Measurements from ENCODE around the gene SLC23A2.
"Not testable (repeated sequence)": the region's sequence is repeated elsewhere in the genome, so short reads cannot be mapped to it uniquely, and the experiment has no call there.

SLC23A2 gene

DNA sequence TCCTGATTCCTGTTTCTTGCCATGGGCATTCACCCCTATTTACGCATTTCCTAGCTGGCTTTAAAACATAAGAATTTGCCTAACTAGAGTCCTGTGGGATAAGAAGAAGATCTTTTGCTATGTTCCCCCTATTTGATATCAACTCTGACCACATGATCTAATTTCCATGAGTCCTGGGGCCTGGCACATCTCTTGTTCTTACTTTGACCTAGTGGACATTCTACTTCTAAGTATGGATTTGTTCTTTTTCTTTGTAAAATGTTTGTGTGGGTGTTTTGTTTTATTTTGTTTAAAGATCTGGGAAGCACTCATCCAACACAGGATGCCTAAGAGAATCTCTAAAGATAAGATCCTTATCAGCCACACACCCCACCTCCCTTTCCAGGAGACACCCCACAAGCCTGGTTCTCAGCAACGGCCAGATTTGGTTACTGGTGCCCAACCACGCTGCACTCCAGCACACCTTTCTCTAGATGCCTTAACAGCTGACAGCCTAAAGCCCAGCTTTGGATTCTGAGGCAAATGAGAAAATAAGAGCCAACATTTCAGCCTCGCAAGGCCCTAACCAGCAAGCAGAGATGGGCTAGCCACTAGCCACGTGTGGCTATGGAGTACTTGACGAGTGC lies 74.7 kb downstream of the SLC23A2 start:
- ChIA-PET POLR2A (no interaction called here), CTCF (interaction anchor here (0.7 kb wide), 1 partner anchor 17 kb away, joined by 3 read pairs; no protein-coding TSS in a partner anchor)
- DNase-seq (ENCODE audit: extremely low spot score), result no peak
- TF ChIP-seq, protein P1, sequence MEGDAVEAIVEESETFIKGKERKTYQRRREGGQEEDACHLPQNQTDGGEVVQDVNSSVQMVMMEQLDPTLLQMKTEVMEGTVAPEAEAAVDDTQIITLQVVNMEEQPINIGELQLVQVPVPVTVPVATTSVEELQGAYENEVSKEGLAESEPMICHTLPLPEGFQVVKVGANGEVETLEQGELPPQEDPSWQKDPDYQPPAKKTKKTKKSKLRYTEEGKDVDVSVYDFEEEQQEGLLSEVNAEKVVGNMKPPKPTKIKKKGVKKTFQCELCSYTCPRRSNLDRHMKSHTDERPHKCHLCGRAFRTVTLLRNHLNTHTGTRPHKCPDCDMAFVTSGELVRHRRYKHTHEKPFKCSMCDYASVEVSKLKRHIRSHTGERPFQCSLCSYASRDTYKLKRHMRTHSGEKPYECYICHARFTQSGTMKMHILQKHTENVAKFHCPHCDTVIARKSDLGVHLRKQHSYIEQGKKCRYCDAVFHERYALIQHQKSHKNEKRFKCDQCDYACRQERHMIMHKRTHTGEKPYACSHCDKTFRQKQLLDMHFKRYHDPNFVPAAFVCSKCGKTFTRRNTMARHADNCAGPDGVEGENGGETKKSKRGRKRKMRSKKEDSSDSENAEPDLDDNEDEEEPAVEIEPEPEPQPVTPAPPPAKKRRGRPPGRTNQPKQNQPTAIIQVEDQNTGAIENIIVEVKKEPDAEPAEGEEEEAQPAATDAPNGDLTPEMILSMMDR (IDR thresholded peaks at IDR 0.05; ENCODE audit: control extremely low read depth, extremely low read depth, low read depth, missing control alignments), result no peak

DNA sequence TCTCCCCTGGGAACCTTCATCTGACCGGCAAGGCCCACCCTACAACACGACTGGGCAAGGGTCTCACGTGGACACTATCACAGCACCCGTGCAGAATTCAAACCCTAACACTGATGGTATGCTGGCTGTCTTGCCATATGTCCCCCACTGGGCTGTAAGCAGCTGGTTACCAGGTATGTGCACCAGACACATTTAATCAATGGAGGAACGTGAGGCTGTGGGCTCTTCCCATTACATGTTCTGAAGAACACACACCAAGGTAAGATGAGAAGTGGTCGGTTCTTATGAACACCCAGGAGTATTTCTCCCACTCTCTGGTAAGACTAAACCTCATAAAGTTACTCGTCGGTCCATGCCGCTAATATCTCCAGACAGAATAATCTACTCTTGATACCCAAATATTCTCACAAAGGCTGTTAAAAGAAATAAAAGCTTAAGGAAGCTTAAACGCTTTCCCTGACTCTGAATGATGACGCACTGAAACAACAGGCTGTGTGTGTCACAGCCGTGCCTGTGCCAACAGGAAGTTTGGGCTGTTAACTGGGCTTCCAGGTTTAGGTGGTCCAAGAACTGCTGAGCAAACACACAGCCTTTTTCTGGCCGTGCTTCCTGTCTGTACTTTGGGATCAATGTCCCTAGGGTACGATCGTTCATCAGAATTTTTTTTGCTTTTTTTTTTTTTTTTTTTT lies 75.3 kb downstream of the SLC23A2 start:
- POLR2A ChIA-PET, result no interaction called here
- CTCF ChIA-PET, result interaction anchor here (1.0 kb wide), 1 partner anchor 30 kb away, joined by 3 read pairs; no protein-coding TSS in a partner anchor
- DNase-seq (ENCODE audit: extremely low spot score), result no peak
- TF ChIP-seq, protein P1 (IDR thresholded peaks at IDR 0.05; ENCODE audit: control extremely low read depth, extremely low read depth, low read depth, missing control alignments), result no peak

DNA sequence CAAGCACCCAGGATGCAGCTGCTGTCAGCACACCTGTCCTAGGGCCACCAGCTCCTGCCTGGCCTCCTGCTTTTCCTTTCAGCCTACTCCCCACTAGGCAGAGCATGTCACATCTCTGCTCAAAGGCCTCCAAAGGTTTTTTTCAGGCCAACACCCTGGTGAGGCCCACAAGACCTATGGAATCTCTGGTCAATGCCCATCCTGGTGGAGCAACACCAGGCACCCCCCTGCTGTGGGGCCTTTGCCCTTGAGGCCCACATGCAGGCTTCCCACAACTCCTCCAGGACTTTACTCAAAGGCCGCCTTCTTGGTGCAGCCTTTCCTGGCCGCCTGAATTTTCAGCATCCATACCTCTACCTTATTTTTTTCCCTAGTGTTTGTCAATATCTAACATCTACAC lies 76.9 kb downstream of the SLC23A2 start:
- DNase-seq (ENCODE audit: extremely low spot score), result no peak
- POLR2A ChIA-PET, result no interaction called here
- CTCF ChIA-PET, result no interaction called here
- TF ChIP-seq, protein P1 (IDR thresholded peaks at IDR 0.05; ENCODE audit: control extremely low read depth, extremely low read depth, low read depth, missing control alignments), result no peak

DNA sequence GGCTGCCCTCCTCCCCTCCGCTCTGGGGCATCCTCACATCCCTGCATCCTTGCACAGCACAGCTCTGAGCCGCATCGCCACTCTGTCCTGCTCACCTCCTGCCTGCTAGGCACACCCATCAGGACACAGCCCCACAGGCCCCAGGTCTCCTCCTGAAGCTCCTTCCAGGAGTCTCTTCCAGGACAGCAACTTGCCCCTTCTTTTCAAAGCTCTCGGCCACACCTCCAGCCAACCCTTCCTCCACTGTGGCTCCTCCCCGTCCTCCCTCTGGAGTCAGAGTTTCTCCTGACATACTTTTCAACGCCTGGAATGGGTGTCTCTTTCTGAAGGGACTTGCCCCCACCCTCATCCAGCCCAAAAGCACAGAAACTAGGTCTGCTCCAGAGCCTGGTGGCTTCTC lies 77.3 kb downstream of the SLC23A2 start:
- no peak for DNase-seq (ENCODE audit: extremely low spot score)
- TF ChIP-seq, protein P1 (IDR thresholded peaks at IDR 0.05; ENCODE audit: control extremely low read depth, extremely low read depth, low read depth, missing control alignments), result no peak
- ChIA-PET POLR2A (no interaction called here), CTCF (no interaction called here)

DNA sequence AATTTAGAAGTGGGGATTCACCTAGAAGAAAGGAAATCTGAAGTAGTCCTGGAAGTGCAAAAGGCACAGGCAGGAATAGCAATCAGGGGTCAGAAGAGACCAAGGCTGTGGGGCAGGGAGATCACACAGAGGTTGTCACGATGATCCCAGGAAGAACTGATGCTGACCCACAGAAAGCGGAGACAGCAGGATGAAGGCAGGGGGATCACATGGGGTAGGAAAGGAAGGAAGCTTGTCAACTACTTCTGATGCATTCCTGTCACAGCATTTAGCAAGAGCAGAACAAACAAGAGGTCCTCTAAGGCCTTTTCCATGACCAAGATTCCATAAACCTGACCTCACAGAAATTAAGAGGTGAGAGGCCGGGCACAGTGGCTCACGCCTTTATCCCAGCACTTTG lies 79.1 kb downstream of the SLC23A2 start:
- ChIA-PET CTCF (interaction anchor here (1.7 kb wide), 1 partner anchor 8 kb away, joined by 4 read pairs; no protein-coding TSS in a partner anchor), POLR2A (no interaction called here)
- no peak for DNase-seq (ENCODE audit: extremely low spot score)
- TF ChIP-seq, protein P1 (IDR thresholded peaks at IDR 0.05; ENCODE audit: control extremely low read depth, extremely low read depth, low read depth, missing control alignments), result no peak

DNA sequence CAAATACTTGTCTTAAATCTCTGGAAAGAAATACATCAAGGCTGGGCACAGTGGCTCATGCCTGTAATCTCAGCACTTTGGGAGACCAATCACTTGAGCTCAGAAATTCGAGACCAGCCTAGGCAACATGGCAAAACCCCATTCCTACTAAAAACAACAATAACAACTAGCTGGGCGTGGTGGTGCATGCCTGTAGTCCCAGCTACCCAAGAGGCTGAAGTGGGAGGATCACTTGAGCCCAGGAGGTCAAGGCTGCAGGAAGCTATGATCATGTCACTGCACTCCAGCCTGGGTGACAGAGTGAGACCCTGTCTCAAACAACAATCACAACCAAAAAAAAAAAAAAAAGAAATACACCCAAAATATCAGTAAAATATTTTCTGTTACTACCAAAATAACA lies 80.0 kb downstream of the SLC23A2 start:
- POLR2A ChIA-PET; DNase-seq (ENCODE audit: extremely low spot score): not testable (repeated sequence)
- CTCF ChIA-PET, result interaction anchor here (1.0 to 1.7 kb wide), 2 partner anchors 9 to 19 kb away, joined by 3 to 4 read pairs; no protein-coding TSS in a partner anchor

DNA sequence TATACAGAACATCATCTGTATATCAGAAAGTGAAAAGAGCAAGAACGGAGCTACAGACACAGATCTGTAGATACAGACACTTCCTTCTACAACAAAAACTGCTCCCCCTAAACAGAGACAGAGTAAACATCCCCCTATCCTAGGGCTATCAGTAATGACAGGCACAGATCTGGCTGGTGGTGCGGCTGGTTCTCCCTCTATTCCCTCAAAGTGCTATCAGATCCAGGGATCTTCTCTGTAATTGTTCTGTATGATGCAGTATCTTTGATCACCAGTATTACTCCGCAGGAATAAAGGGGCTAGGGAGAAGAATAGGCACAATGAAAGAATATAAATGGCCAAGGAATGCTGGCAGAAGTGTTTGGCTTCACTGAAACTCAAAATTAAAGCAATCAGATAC lies 80.7 kb downstream of the SLC23A2 start:
- ChIA-PET CTCF (interaction anchor here (1.0 to 1.7 kb wide), 2 partner anchors 10 to 19 kb away, joined by 3 to 4 read pairs; no protein-coding TSS in a partner anchor), POLR2A (no interaction called here)
- TF ChIP-seq, protein P1 (IDR thresholded peaks at IDR 0.05; ENCODE audit: control extremely low read depth, extremely low read depth, low read depth, missing control alignments), result no peak
- no peak for DNase-seq (ENCODE audit: extremely low spot score)
